GM21529 (cell line): ENCODE measurements around the gene DCC.
"Not testable (repeated sequence)": the region's sequence is repeated elsewhere in the genome, so short reads cannot be mapped to it uniquely, and the experiment has no call there.

Experiments used
- ATAC-seq: cut with Tn5 transposase; IDR thresholded peaks from one replicate; pipeline ENCODE4 v1.9.1; 2021; ENCODE audit not compliant: unreplicated experiment

DCC gene

GRCh38 chr18:52345428-52345827, 5.4 kb downstream of the DCC start:
- ATAC-seq: no peak

DNA sequence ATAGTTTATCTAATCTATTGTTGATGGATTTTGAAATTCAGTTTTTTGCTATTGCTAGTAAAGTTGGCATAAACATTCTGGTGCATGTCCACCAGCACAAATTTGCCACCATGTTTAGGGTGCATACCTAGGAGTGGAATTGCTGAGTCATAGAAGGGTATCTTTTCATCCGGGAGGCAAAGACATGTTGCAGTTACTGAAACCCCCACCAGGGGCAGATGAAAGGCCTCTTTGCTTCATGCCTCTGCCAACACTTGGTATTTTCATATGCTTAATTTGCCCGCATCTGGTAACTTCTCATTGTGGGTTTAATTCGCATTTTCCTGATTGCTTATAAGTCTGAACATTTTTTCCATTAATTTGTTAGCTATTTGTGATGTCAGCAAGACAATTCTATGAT, 8.2 kb downstream of the DCC start:
- ATAC-seq: no peak

GRCh38 chr18:52349498-52349897, 9.5 kb downstream of the DCC start:
- no peak for ATAC-seq

DNA sequence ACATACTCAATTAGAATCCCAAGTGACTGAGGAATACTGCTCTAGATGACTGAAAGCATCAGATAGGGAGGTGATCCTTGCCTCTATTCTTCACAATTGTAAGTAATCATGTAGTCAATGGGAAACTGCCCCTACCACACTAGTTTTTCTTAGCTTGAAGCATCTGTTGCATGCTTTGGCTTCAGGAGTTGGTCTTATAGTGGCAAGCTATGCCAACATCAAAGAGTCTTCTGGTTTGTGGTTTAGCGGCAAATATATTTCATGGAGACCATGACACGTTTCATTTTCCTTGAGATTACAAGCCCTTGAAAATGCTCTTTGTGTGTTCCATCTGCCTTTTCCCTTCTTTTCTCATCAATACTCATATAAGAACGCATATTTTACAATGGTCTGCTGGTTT, 12.9 kb downstream of the DCC start:
- ATAC-seq: no peak

- ATAC-seq: no peak
These were observed 13.6 kb downstream of the DCC start for GRCh38 chr18:52353589-52353988.

DNA sequence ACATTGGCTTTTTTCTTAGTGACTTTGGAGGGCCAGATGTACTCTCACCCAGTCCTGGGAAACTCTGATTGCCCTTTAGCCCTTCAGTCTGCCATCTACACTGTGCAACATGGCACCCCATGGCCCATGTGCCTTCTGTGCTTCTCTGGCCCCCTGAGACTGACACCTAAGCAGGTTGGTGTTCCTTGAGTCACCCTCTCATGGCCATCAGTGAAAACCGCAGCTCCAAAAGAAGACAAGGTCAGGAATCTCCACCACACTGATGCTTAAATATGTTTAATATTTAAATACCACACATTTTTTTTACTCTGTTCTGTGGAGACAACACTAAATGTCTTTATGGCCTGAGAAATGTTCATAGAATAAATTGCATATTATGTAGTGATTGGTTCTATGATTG, 23.9 kb downstream of the DCC start:
- ATAC-seq: no peak

GRCh38 chr18:52366851-52367250, 26.9 kb downstream of the DCC start:
- ATAC-seq: not testable (repeated sequence)

- no peak for ATAC-seq
These were observed 28.2 kb downstream of the DCC start for GRCh38 chr18:52367953-52368742.

- ATAC-seq: no peak
These were observed 30.8 kb downstream of the DCC start for GRCh38 chr18:52370841-52371240.

DNA sequence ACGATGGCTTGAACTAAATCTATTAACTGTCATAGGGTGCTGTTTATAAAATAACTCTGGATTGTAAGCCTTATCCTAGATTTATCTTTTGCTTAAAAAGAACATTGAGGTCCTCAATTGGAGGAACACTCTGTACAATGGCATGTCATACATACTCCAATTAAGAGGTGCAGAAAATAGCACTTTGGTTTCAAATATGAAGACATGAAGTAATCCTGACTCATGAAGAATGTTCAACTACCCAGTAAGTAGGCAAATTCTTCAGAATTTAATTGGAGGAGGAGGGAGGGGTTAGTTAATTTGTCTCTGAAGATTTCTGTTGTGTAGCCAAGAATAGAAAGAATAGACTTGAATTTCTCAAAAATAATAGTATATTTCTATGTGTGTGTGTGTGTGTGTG, 36.1 kb downstream of the DCC start:
- no peak for ATAC-seq

DNA sequence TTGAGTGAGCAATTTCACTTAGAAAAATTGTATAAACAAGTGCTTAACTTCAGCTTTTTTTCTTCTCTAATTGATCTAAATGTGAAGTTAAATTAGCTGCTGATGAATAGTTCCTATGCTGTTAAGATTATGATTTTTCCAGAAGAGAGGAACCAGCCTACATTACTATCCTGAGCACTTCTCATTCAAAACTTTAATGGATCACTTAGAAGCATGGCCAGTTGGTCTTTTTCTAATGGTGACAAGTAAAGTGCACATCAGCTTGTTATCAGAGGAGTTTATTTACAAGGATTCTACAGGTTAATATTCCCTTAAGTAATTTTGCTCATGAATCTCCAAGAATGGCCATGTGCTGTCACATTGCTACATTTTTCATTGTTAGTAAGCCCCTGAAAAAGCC, 37.1 kb downstream of the DCC start:
- no peak for ATAC-seq

DNA sequence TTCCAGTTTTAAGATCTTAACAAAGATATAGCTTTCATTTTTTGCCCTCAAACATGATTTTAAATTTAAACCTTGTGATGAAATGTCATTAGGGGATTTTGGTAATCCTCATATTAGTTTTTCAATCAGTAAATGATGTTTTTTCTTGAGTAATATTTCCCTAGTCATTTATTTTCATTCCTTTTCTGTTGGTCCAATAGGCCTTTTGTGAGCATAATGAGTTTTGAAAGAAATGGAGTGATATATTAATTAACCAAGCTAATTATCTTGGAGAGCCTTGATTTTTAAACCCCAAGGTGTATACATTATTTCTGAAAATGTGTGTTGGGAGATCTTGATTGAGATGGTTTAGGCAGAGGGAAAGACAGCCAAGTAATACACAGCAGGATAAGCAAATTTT, 46.3 kb downstream of the DCC start:
- ATAC-seq: no peak

- ATAC-seq: no peak
These were observed 47.2 kb downstream of the DCC start for GRCh38 chr18:52387175-52387574.

DNA sequence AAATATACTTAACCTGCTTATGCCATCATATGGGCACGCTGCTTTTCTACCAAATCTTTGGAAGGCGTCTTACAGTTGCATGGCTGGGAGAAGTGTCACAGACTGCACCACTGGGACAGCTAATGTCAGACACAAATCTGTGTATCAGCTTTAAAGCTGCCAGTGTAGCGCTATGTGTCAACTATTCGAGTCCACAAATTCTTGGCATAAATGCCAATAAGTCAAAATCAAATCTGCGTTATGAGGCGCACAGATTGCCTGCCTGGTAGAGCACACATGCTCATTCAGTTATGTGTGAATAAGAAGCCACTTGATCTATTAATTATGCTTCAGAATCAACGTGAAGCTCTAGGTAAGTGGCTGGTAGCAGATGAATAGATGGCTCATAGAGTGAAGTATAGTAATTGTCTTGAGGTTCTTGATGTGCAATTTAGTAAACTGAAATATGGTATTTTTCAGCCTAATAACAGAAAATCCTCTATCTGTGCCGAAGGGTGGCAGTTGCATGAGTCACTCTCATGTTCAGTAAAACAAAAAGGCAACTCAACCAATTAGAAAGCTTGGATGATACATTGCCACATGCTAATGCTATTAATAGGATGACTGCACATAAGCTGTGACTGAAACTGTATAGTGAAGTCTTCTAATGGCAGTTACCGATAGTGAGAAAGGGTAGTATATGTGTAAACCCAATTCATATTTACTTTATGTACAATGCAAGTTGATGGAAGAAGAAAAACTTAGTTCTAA, 52.0 kb downstream of the DCC start:
- ATAC-seq: peak; percentile 49

GRCh38 chr18:52394602-52395001, 54.6 kb downstream of the DCC start:
- ATAC-seq: peak; percentile 50

DNA sequence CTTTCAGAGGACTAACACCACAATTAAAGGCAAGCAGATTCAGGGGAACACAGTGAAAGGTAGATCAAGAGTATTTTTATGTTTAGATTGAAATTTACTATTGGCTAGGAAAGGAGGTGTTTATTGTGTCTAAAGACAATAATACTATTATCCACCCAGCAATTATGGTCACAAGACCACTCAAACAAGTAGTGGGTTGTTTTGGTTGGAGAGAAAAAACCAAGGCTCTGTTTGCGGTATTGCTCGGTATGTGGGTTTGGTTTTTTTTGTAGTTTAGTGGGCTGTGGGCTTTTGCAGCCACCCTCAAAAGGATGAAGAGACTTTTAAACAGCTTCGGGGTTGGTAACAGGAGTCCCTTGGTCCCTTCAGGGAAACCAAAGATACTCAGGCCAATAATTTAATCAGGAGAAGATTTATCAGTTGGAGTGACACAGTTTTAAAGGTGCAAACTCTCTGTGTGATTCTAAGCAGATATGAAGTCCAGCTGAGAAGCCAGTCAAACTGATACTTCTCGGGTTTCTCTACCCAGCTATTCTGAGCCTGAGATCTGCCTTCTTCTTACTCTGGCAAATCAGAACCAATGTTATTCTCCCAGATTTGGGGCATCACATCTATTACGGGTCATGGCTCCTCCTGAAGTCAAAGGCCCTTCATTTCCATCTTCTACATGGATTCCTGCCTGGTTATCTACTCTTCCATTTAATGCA, 55.3 kb downstream of the DCC start:
- no peak for ATAC-seq

GRCh38 chr18:52401236-52401635, 61.2 kb downstream of the DCC start:
- no peak for ATAC-seq

DNA sequence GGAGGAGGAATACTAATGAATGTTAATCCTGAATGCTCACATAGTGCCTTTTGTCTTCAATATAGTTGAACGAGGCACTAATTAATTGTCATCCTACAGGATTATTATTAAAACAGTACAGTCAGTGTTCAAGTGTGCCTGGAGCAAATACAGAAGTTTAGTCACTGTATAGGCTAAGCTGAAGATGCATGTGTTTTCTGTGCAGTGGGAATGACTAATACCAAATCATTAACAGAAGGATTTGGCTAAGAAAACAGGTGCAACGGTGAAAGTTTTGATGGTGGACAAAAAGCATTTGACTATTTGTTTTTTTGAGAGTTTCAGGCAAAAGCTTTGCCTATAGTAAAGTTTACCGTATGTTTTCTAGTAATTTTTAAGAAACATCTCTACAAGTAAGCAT, 62.8 kb downstream of the DCC start:
- no peak for ATAC-seq

- no peak for ATAC-seq
These were observed 63.5 kb downstream of the DCC start for GRCh38 chr18:52403291-52404021.

DNA sequence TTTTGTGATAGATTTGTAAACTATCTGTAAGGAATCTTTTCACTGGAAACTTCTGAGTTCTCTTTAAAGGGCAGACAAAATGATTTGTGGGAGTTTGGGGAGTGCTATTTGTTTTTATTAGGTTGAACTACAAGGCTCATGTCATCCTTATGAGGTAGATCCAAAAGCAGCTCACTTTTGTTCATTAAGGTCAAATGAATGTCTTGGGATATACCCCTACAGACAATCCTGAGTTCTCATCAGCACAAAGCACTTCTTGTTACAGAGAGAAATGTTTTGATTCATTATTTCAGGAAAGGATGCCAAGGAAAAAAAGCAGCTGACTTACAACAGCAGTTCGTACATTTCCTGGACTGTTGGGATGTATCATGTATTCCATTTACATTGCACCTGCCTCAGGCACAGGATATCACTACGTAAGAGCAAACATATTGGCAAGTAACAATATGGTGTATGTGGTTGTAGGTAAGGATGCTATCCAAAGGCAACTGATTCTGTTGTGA, 68.9 kb downstream of the DCC start:
- ATAC-seq: no peak

DNA sequence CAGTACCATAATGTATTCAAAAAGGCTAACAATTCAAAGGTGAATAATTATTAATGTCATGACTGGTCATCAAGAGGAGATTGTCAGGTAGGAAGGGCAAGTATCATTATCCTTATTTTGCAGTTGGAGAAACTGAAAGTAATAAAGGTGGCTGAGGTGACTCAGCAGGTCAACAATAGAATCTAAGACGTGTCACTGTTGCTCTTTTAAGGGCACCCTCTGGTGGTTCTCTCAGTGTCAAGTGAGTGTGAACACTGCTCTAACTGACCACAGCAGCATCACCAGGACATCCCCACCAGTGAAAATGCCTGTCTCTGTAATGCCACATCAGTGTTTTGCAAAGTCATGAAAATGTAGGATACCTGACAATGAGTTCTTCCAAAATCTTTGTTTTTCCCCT, 69.7 kb downstream of the DCC start:
- peak; percentile 96 for ATAC-seq
